HG02970 (cell line): Measurements from ENCODE around the gene DNAJC13.

Source experiments
- ATAC-seq: cut with Tn5 transposase; IDR thresholded peaks from one replicate; pipeline ENCODE4 v1.9.1; 2021; ENCODE audit warnings: mild to moderate bottlenecking, moderate library complexity, moderate number of reproducible peaks; ENCODE audit not compliant: unreplicated experiment, low FRiP score

DNAJC13 gene

GRCh38 chr3:132457286-132457685, 40.0 kb downstream of the DNAJC13 start:
- ATAC-seq: no peak

GRCh38 chr3:132459551-132459950, 42.2 kb downstream of the DNAJC13 start:
- ATAC-seq: no peak

GRCh38 chr3:132461544-132461943, 44.2 kb downstream of the DNAJC13 start:
- ATAC-seq: no peak

- ATAC-seq: no peak
These were observed 46.8 kb downstream of the DNAJC13 start for GRCh38 chr3:132464066-132464465.

- no peak for ATAC-seq
These were observed 52.0 kb downstream of the DNAJC13 start for GRCh38 chr3:132469326-132469725.

- no peak for ATAC-seq
These were observed 68.8 kb downstream of the DNAJC13 start for GRCh38 chr3:132486099-132486498.

- ATAC-seq: no peak
These were observed 70.8 kb downstream of the DNAJC13 start for GRCh38 chr3:132488151-132488550.

- no peak for ATAC-seq
These were observed 81.8 kb downstream of the DNAJC13 start for GRCh38 chr3:132499071-132499470.

GRCh38 chr3:132503559-132503958, 86.3 kb downstream of the DNAJC13 start:
- ATAC-seq: no peak

- no peak for ATAC-seq
These were observed 87.2 kb downstream of the DNAJC13 start for GRCh38 chr3:132504375-132504933.

- ATAC-seq: no peak
These were observed 90.4 kb downstream of the DNAJC13 start for GRCh38 chr3:132507657-132508056.

GRCh38 chr3:132509096-132509495, 91.8 kb downstream of the DNAJC13 start:
- ATAC-seq: no peak

- no peak for ATAC-seq
These were observed 92.2 kb downstream of the DNAJC13 start for GRCh38 chr3:132509506-132509905.

GRCh38 chr3:132513057-132513456, 95.8 kb downstream of the DNAJC13 start:
- ATAC-seq: no peak

GRCh38 chr3:132517311-132517710, 100.0 kb downstream of the DNAJC13 start:
- no peak for ATAC-seq

GRCh38 chr3:132519914-132520313, 102.6 kb downstream of the DNAJC13 start:
- no peak for ATAC-seq

- ATAC-seq: no peak
These were observed 104.6 kb downstream of the DNAJC13 start for GRCh38 chr3:132521901-132522300.

- no peak for ATAC-seq
These were observed 105.1 kb downstream of the DNAJC13 start for GRCh38 chr3:132522353-132522752.

GRCh38 chr3:132530624-132531023, 113.3 kb downstream of the DNAJC13 start:
- ATAC-seq: no peak

- ATAC-seq: no peak
These were observed 118.5 kb downstream of the DNAJC13 start for GRCh38 chr3:132535575-132536441.

GRCh38 chr3:132536442-132537153, 119.3 kb downstream of the DNAJC13 start:
- ATAC-seq: no peak
